CD14-positive monocyte (primary cell): ENCODE results near the gene FNDC1. TPM values are rescaled to one million over a fixed set of nuclear protein-coding genes. Genes with fewer than 3 reads are reported as not detected.

ENCODE experiments used
- DNase-seq, 3 donors: peaks; one replicate each; pipeline ENCODE4 v3.0.0-alpha.2; 2011 to 2022
- H2AFZ ChIP-seq: 2 replicates; pipeline ENCODE4 v1.6.0; 2012; ENCODE audit warnings: mild to moderate bottlenecking, low read depth, low read length, inconsistent platforms; ENCODE audit not compliant: insufficient read depth, poor library complexity, severe bottlenecking
- H3K27ac ChIP-seq, 2 donors: 1 replicate in 1 of 2; 2 replicates in 1 of 2; pipeline ENCODE4 v1.5.1; 2012 to 2013; ENCODE audit warnings: low read length in 2 of 2, control low read depth in 1 of 2, inconsistent platforms in 1 of 2, low read depth in 1 of 2, mild to moderate bottlenecking in 1 of 2
- H3K27me3 ChIP-seq, 2 donors: one replicate each; pipeline versions ENCODE4 v1.6.0 to v1.6.1; 2011 to 2013; ENCODE audit warnings: low read length in 2 of 2; ENCODE audit not compliant: control insufficient read depth in 2 of 2, insufficient read depth in 2 of 2
- H3K36me3 ChIP-seq, 2 donors: replicated peaks in 1 of 2; 1 replicate in 1 of 2; 2 replicates in 1 of 2; pipeline versions ENCODE4 v1.5.1 to v1.6.1; 2012 to 2013; ENCODE audit warnings: low read length in 2 of 2, control low read depth in 1 of 2, inconsistent platforms in 1 of 2, mild to moderate bottlenecking in 1 of 2; ENCODE audit not compliant: insufficient read depth in 2 of 2, control insufficient read depth in 1 of 2
- H3K4me1 ChIP-seq, 2 donors: 1 replicate in 1 of 2; 2 replicates in 1 of 2; pipeline versions ENCODE4 v1.5.1 to v1.6.1; 2012 to 2013; ENCODE audit warnings: low read length in 2 of 2, control low read depth in 1 of 2, inconsistent platforms in 1 of 2, mild to moderate bottlenecking in 1 of 2, moderate library complexity in 1 of 2; ENCODE audit not compliant: insufficient read depth in 2 of 2, control insufficient read depth in 1 of 2
- H3K4me2 ChIP-seq: replicated peaks from 2 replicates; pipeline ENCODE3; 2012; ENCODE audit warnings: low read length, moderate library complexity, mild to moderate bottlenecking; ENCODE audit not compliant: poor library complexity, severe bottlenecking; ENCODE audit errors: extremely low read depth
- H3K4me3 ChIP-seq, 3 experiments: fragments of 200-600 bp in 1 of 3; sonication (generic) in 1 of 3; replicated peaks in 1 of 3; 1 replicate in 2 of 3; 2 replicates in 1 of 3; pipeline ENCODE4 v1.5.1; 2011 to 2013; ENCODE audit warnings: low read length in 3 of 3, mild to moderate bottlenecking in 3 of 3, control low read depth in 2 of 3, low read depth in 2 of 3, inconsistent platforms in 1 of 3, moderate library complexity in 1 of 3
- H3K79me2 ChIP-seq: 2 replicates; pipeline ENCODE4 v1.6.0; 2012; ENCODE audit warnings: mild to moderate bottlenecking, control low read depth, inconsistent platforms, low read length, moderate library complexity; ENCODE audit not compliant: insufficient read depth
- H3K9ac ChIP-seq: 2 replicates; pipeline ENCODE4 v1.6.0; 2017; ENCODE audit warnings: low read length, mild to moderate bottlenecking; ENCODE audit not compliant: insufficient read depth, poor library complexity, severe bottlenecking
- H3K9me3 ChIP-seq, 2 donors: replicated peaks in 1 of 2; 1 replicate in 1 of 2; 2 replicates in 1 of 2; pipeline versions ENCODE4 v1.5.1 to v1.6.1; 2012 to 2013; ENCODE audit warnings: low read length in 2 of 2, control low read depth in 1 of 2; ENCODE audit not compliant: control insufficient read depth in 1 of 2, insufficient read depth in 1 of 2
- H4K20me1 ChIP-seq: 2 replicates; pipeline ENCODE4 v1.6.0; 2012; ENCODE audit warnings: mild to moderate bottlenecking, low read length, control low read depth, moderate library complexity; ENCODE audit not compliant: insufficient read depth
- H3K27ac Mint-ChIP-seq, 7 donors: one replicate each; pipeline ENCODE4 v1.8.0; 2020; ENCODE audit warnings: mild to moderate bottlenecking in 7 of 7, mixed read lengths in 7 of 7, moderate library complexity in 6 of 7, inconsistent platforms in 2 of 7
- H3K27me3 Mint-ChIP-seq, 3 donors: one replicate each; pipeline ENCODE4 v1.8.0; 2021 to 2022; ENCODE audit warnings: low read depth in 3 of 3, mild to moderate bottlenecking in 3 of 3, mixed read lengths in 3 of 3, moderate library complexity in 3 of 3, inconsistent platforms in 1 of 3
- H3K36me3 Mint-ChIP-seq, 2 donors: one replicate each; pipeline ENCODE4 v1.8.0; 2020; ENCODE audit warnings: mixed read lengths in 2 of 2, inconsistent platforms in 1 of 2, mild to moderate bottlenecking in 1 of 2
- H3K4me1 Mint-ChIP-seq: one replicate; pipeline ENCODE4 v1.8.0; 2020; ENCODE audit warnings: mild to moderate bottlenecking, mixed read lengths
- H3K4me3 Mint-ChIP-seq, 2 donors: one replicate each; pipeline ENCODE4 v1.8.0; 2020; ENCODE audit warnings: mild to moderate bottlenecking in 2 of 2, mixed read lengths in 2 of 2, moderate library complexity in 1 of 2
- H3K9me3 Mint-ChIP-seq, 7 donors: one replicate each; pipeline ENCODE4 v1.8.0; 2020 to 2022; ENCODE audit warnings: mixed read lengths in 7 of 7, mild to moderate bottlenecking in 6 of 7, moderate library complexity in 6 of 7, inconsistent platforms in 2 of 7
- CTCF ChIP-seq: fragments of 200-600 bp; IDR thresholded peaks from one replicate; pipeline ENCODE4 v1.8.0; 2022; ENCODE audit warnings: antibody characterized with exemption, mild to moderate bottlenecking
- WGBS: methylation state at CpG from one replicate; pipeline ENCODE4 v1.1.5; 2013; ENCODE audit warnings: missing lambda C conversion rate; ENCODE audit not compliant: insufficient coverage; 5-methylcytosine and 5-hydroxymethylcytosine counted together
- intact Hi-C, 2 donors: fragments of 100-400 bp; cut with micrococcal nuclease; formaldehyde crosslinking; loops; one replicate each; pipeline versions ENCODE4 v1.15.0 to v1.15.1; 2023
- polyA plus RNA-seq, 3 donors: library from polyadenylated mRNA; depleted of rRNA in 1 of 3; unstranded in 2 of 3; stranded (reverse) in 1 of 3; fragments of 300-500 nt in 2 of 3; fragments of >200 nt in 1 of 3; fragmentation: Illumina TruSeq in 2 of 3; gene quantifications; 1 replicate in 2 of 3; 2 replicates in 1 of 3; pipeline ENCODE4 v1.2.3, GENCODE V29; 2012 to 2021

Gene FNDC1
- polyA plus RNA-seq, 3 donors: not detected

DNA sequence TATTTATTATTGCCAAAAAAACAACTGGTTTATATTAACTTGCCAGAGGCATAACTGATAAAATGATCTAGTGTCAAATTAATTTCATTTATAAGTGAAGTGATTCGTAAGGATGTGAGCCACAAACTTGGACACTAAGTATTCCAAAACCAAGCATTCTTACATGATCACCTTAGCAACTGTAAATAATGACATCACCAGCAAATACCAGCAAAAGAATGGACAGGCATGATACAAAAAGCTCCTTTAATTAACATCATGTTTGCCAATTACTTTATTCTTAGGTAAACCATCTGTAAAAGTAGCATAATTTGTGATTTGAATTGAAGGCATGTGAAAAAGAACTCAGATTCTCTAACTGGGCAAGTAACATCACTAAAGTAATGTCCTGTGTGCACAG, 17.2 kb upstream of the FNDC1 start:
- Mint-ChIP-seq H3K27me3 (peaks cover 2 to 5% (median 2%) of the 10 kb centered on the region in 3 donors), H3K27ac (no peak overlapping the region), H3K36me3 (no peaks in the 10 kb centered on the region), H3K4me3 (no peak overlapping the region), H3K4me1 (peaks cover 8% of the 10 kb centered on the region), H3K9me3 (peaks cover 17 to 36% (median 26%) of the 10 kb centered on the region in 7 donors)
- no peaks in the 10 kb centered on the region for H3K36me3 ChIP-seq
- no peak overlapping the region for H3K27ac ChIP-seq
- no peak overlapping the region for H2AFZ ChIP-seq
- DNase-seq: no peak
- H3K4me3 ChIP-seq: no peak overlapping the region
- intact Hi-C loops: no loop called here
- no peaks in the 10 kb centered on the region for H3K79me2 ChIP-seq
- no peak overlapping the region for H3K9ac ChIP-seq
- H4K20me1 ChIP-seq: no peaks in the 10 kb centered on the region
- TF ChIP-seq CTCF: no peak
- peaks cover 9 to 17% of the 10 kb centered on the region in 2 donors for H3K9me3 ChIP-seq
- H3K27me3 ChIP-seq: no peaks in the 10 kb centered on the region
- peaks cover 6 to 7% of the 10 kb centered on the region in 2 donors for H3K4me1 ChIP-seq
- no CpG with 5 or more reads among the region's 1 CpG for WGBS
- no peak overlapping the region for H3K4me2 ChIP-seq

DNA sequence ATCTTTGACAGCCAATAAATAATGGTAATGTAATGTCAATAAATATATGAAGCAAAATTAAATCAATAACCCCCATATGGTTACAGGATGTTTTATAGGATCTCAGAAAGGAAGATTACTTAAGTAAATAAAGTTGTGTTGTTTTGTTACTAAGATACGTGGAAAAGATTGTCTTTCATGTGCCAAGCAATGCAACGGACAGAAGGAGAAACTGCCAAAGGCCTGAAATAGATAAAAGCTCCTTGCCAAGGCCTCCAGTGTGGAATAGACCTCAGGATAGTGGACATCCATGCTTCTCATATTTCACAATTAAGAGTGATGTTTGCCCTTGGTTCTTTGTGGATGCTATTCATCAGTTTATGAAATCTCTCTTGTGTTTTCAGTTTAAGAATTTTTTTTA, 16.4 kb upstream of the FNDC1 start:
- WGBS: no CpG with 5 or more reads among the region's 2 CpGs
- Histone ChIP-seq H3K79me2 (no peaks in the 10 kb centered on the region), H3K9me3 (peaks cover 5 to 17% of the 10 kb centered on the region in 2 donors), H3K36me3 (no peaks in the 10 kb centered on the region), H3K9ac (no peak overlapping the region), H3K4me2 (no peak overlapping the region), H3K27me3 (no peaks in the 10 kb centered on the region), H2AFZ (no peak overlapping the region), H3K27ac (no peak overlapping the region), H4K20me1 (no peaks in the 10 kb centered on the region), H3K4me3 (no peak overlapping the region), H3K4me1 (peaks cover 6 to 7% of the 10 kb centered on the region in 2 donors)
- Mint-ChIP-seq H3K27me3 (peaks cover 0 to 5% (median 2%) of the 10 kb centered on the region in 3 donors), H3K4me1 (peaks cover 8% of the 10 kb centered on the region), H3K4me3 (no peak overlapping the region), H3K36me3 (no peaks in the 10 kb centered on the region), H3K27ac (no peak overlapping the region), H3K9me3 (peaks cover 16 to 30% (median 27%) of the 10 kb centered on the region in 7 donors)
- TF ChIP-seq CTCF: no peak
- intact Hi-C loops: no loop called here
- no peak for DNase-seq
